Neural cell (in vitro differentiated cells): ENCODE data around the gene REXO1. TPM values are rescaled to one million over a fixed set of nuclear protein-coding genes. Genes with fewer than 3 reads are reported as not detected.

Experiments
- H2AFZ ChIP-seq: fragments of 200-600, 300-800 bp; sonication (generic), shearing (Covaris generic); 2 replicates; pipeline ENCODE4 v1.6.0; 2014; ENCODE audit warnings: low read depth, mild to moderate bottlenecking, antibody characterized with exemption, low read length, moderate library complexity
- H3F3A ChIP-seq: fragments of 200-600 bp; shearing (Covaris generic); 2 replicates; pipeline ENCODE4 v1.6.1; 2016; ENCODE audit warnings: mild to moderate bottlenecking, moderate library complexity, mixed read lengths, antibody characterized with exemption, low read length; ENCODE audit not compliant: insufficient read depth, poor library complexity, severe bottlenecking
- H3K27ac ChIP-seq: fragments of 200-600, 300-800 bp; sonication (generic), shearing (Covaris generic); 2 replicates; pipeline ENCODE4 v1.5.1; 2014; ENCODE audit warnings: mild to moderate bottlenecking, low read length, moderate library complexity
- H3K27me3 ChIP-seq: fragments of 300-800, 200-600 bp; sonication (generic), shearing (Covaris generic); 2 replicates; pipeline ENCODE4 v1.6.0; 2014; ENCODE audit warnings: mild to moderate bottlenecking, low read depth, low read length, moderate library complexity; ENCODE audit not compliant: insufficient read depth
- H3K36me3 ChIP-seq: fragments of 300-800, 200-600 bp; sonication (generic), shearing (Covaris generic); 2 replicates; pipeline ENCODE4 v1.5.1; 2014; ENCODE audit warnings: mild to moderate bottlenecking, antibody characterized with exemption, low read length, moderate library complexity; ENCODE audit not compliant: insufficient read depth
- H3K4me2 ChIP-seq: fragments of 300-800, 200-600 bp; sonication (generic), shearing (Covaris generic); 2 replicates; pipeline ENCODE4 v1.6.0; 2014; ENCODE audit warnings: mild to moderate bottlenecking, low read length
- H3K4me3 ChIP-seq: fragments of 300-800, 200-600 bp; sonication (generic), shearing (Covaris generic); 2 replicates; pipeline ENCODE4 v1.5.1; 2014; ENCODE audit warnings: mild to moderate bottlenecking, low read length, moderate library complexity
- H3K79me2 ChIP-seq: fragments of 200-600 bp; shearing (Covaris generic); replicated peaks from 2 replicates; pipeline ENCODE4 v1.6.0; 2014; ENCODE audit warnings: mild to moderate bottlenecking, low read length, moderate library complexity; ENCODE audit not compliant: insufficient read depth
- H3K9ac ChIP-seq: fragments of 300-800, 200-600 bp; sonication (generic), shearing (Covaris generic); 2 replicates; pipeline ENCODE4 v1.6.1; 2016; ENCODE audit warnings: mild to moderate bottlenecking, low read length, mixed read lengths
- H3K9me2 ChIP-seq: fragments of 200-600 bp; shearing (Covaris generic); 2 replicates; pipeline ENCODE4 v1.6.1; 2016; ENCODE audit warnings: mild to moderate bottlenecking, low read length, mixed read lengths; ENCODE audit not compliant: insufficient read depth
- H3K9me3 ChIP-seq: fragments of 200-600, 300-800 bp; sonication (generic), shearing (Covaris generic); 2 replicates; pipeline ENCODE4 v1.6.1; 2016; ENCODE audit warnings: mild to moderate bottlenecking, mixed run types, low read length, moderate library complexity, mixed read lengths
- H4K20me1 ChIP-seq: fragments of 200-600 bp; shearing (Covaris generic); 2 replicates; pipeline ENCODE4 v1.6.1; 2016; ENCODE audit warnings: mild to moderate bottlenecking, mixed run types; ENCODE audit not compliant: insufficient read depth
- EP300 ChIP-seq: fragments of 450-650 bp; conservative IDR thresholded peaks from 2 replicates; pipeline ENCODE4 v1.6.1; 2014; ENCODE audit warnings: antibody characterized with exemption, mild to moderate bottlenecking, moderate library complexity; ENCODE audit not compliant: poor library complexity, severe bottlenecking
- EZH2 ChIP-seq: fragments of 200-600, 300-800 bp; shearing (Covaris generic), sonication (generic); IDR thresholded peaks from 2 replicates; pipeline ENCODE4 v1.6.1; 2014; ENCODE audit warnings: antibody characterized with exemption, low read length, borderline replicate concordance, mild to moderate bottlenecking; ENCODE audit not compliant: insufficient read depth, poor library complexity, severe bottlenecking
- MXI1 ChIP-seq: fragments of 450-650 bp; conservative IDR thresholded peaks from 2 replicates; pipeline ENCODE4 v1.6.1; 2014; ENCODE audit warnings: antibody characterized with exemption, mild to moderate bottlenecking; ENCODE audit not compliant: poor library complexity, severe bottlenecking
- RAD21 ChIP-seq: fragments of 450-650 bp; conservative IDR thresholded peaks from 2 replicates; pipeline ENCODE4 v1.6.1; 2014; ENCODE audit warnings: antibody characterized with exemption, mild to moderate bottlenecking, moderate library complexity
- SMC3 ChIP-seq: fragments of 450-650 bp; conservative IDR thresholded peaks from 2 replicates; pipeline ENCODE4 v1.6.1; 2014; ENCODE audit warnings: antibody characterized with exemption, mild to moderate bottlenecking, moderate library complexity; ENCODE audit not compliant: poor library complexity
- TAF1 ChIP-seq: IDR thresholded peaks from 2 replicates; pipeline ENCODE4 v1.6.1; 2012; ENCODE audit warnings: low read depth
- polyA plus RNA-seq: library from polyadenylated mRNA; depleted of rRNA; stranded (reverse); fragments of >200 nt; gene quantifications from 2 replicates; pipeline ENCODE4 v1.2.3, GENCODE V29; 2014
- TF ChIP-seq, protein P1 (sequence below): fragments of 450-650 bp; IDR thresholded peaks from 2 replicates; pipeline ENCODE4 v1.5.1; 2014; ENCODE audit warnings: antibody characterized with exemption, mild to moderate bottlenecking, moderate library complexity; ENCODE audit not compliant: poor library complexity, severe bottlenecking
- TF ChIP-seq, protein P2 (sequence below): IDR thresholded peaks from 2 replicates; pipeline ENCODE4 v1.6.1; 2012; ENCODE audit warnings: borderline replicate concordance

Gene REXO1
- polyA plus RNA-seq, 1 donor from 2014 or later = 9.2 TPM

DNA sequence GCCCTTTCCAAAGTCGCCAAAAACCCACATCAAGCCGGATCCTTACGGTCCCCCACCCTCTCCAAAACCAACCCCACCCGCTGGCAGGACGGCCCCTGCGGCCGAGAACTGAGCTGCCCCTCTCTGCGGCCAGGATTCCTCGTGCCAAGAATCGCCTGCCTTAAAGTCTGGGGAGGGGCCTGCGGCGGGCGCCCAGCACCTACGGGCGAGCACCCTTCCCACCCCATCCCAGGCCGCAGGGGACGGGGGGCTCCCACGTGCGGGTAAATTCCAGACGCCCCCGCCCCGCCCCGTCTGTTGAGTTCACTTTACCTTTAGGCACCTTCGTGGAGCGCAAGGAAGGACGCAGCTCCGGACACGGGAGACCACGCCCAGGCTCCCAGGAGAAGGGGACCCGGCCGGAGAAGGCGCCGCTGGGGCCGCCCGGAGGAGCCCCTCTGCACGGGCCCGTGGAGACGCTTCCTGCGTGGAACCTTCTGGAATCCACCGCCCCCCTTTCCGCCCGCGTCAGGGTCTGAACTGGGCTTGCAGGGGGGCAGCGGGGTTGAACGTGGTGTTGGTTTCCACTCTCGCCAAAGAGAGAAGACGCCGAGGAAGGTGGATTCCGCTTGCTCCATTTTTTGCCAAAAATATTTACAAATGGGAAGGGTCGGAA lies 72.2 kb downstream of the REXO1 start:
- Histone ChIP-seq H3K36me3 (no peaks in the 10 kb centered on the region), H3K27me3 (peaks cover 90% of the 10 kb centered on the region), H3K9ac (no peak overlapping the region), H3K27ac (no peak overlapping the region), H4K20me1 (no peaks in the 10 kb centered on the region), H3K79me2 (no peaks in the 10 kb centered on the region), H3K9me2 (no peaks in the 10 kb centered on the region), H3K4me2 (no peak overlapping the region), H3F3A (no peaks in the 10 kb centered on the region), H2AFZ (no peak overlapping the region), H3K4me3 (no peak overlapping the region), H3K9me3 (peaks cover 16% of the 10 kb centered on the region)
- TF ChIP-seq EP300 = no peak
- TF ChIP-seq RAD21 = no peak
- TF ChIP-seq EZH2 = no peak
- TF ChIP-seq TAF1 = no peak
- no peak for TF ChIP-seq SMC3
- TF ChIP-seq MXI1 = no peak
- TF ChIP-seq, protein P1, sequence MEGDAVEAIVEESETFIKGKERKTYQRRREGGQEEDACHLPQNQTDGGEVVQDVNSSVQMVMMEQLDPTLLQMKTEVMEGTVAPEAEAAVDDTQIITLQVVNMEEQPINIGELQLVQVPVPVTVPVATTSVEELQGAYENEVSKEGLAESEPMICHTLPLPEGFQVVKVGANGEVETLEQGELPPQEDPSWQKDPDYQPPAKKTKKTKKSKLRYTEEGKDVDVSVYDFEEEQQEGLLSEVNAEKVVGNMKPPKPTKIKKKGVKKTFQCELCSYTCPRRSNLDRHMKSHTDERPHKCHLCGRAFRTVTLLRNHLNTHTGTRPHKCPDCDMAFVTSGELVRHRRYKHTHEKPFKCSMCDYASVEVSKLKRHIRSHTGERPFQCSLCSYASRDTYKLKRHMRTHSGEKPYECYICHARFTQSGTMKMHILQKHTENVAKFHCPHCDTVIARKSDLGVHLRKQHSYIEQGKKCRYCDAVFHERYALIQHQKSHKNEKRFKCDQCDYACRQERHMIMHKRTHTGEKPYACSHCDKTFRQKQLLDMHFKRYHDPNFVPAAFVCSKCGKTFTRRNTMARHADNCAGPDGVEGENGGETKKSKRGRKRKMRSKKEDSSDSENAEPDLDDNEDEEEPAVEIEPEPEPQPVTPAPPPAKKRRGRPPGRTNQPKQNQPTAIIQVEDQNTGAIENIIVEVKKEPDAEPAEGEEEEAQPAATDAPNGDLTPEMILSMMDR = no peak
- TF ChIP-seq, protein P2, sequence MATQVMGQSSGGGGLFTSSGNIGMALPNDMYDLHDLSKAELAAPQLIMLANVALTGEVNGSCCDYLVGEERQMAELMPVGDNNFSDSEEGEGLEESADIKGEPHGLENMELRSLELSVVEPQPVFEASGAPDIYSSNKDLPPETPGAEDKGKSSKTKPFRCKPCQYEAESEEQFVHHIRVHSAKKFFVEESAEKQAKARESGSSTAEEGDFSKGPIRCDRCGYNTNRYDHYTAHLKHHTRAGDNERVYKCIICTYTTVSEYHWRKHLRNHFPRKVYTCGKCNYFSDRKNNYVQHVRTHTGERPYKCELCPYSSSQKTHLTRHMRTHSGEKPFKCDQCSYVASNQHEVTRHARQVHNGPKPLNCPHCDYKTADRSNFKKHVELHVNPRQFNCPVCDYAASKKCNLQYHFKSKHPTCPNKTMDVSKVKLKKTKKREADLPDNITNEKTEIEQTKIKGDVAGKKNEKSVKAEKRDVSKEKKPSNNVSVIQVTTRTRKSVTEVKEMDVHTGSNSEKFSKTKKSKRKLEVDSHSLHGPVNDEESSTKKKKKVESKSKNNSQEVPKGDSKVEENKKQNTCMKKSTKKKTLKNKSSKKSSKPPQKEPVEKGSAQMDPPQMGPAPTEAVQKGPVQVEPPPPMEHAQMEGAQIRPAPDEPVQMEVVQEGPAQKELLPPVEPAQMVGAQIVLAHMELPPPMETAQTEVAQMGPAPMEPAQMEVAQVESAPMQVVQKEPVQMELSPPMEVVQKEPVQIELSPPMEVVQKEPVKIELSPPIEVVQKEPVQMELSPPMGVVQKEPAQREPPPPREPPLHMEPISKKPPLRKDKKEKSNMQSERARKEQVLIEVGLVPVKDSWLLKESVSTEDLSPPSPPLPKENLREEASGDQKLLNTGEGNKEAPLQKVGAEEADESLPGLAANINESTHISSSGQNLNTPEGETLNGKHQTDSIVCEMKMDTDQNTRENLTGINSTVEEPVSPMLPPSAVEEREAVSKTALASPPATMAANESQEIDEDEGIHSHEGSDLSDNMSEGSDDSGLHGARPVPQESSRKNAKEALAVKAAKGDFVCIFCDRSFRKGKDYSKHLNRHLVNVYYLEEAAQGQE = no peak

DNA sequence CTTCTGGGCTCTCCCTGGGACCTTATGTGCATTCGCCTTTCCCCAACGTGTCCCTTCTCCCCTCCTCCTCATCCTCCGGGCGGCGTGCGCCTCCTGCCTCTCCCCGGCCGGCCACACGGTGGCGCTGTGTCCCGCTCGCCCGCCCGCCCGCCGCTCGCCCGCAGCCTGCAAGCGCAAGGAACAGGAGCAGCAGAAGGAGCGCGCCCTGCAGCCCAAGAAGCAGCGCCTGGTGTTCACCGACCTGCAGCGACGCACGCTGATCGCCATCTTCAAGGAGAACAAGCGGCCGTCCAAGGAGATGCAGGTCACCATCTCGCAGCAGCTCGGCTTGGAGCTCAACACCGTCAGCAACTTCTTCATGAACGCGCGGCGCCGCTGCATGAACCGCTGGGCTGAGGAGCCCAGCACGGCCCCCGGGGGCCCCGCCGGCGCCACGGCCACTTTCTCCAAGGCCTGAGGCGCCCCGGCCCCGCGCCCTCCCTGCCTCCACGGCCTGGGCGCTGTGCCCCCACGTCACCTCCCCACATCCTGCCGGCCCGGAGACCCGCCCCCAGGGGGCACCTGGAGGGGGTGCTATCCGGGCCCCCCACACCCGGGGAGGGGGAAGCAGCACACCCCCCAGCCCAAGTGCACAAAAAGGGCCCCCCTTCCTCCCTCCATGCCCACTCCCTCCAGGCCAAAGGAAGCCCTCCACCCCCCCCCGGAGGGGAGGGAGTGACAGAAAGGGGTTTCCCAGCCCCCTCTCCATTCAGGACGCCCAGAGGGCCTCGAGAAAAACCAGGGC lies 73.1 kb downstream of the REXO1 start:
- Histone ChIP-seq H3K9me2 (no peaks in the 10 kb centered on the region), H3K36me3 (no peaks in the 10 kb centered on the region), H3K9me3 (peaks cover 22% of the 10 kb centered on the region), H4K20me1 (no peaks in the 10 kb centered on the region), H3K27me3 (peaks cover 91% of the 10 kb centered on the region), H3K9ac (no peak overlapping the region), H3F3A (no peaks in the 10 kb centered on the region), H2AFZ (no peak overlapping the region), H3K27ac (no peak overlapping the region), H3K4me2 (no peak overlapping the region), H3K4me3 (no peak overlapping the region), H3K79me2 (no peaks in the 10 kb centered on the region)
- TF ChIP-seq MXI1 (no peak), RAD21 (no peak)
- TF ChIP-seq, protein P2 = no peak
- TF ChIP-seq, protein P1 = peak; percentile 41
